ENCODE data around the gene ZIC4. TPM values are rescaled to one million over a fixed set of nuclear protein-coding genes. Genes with fewer than 3 reads are reported as not detected.

The ZIC4 gene
- total RNA-seq, 4 donors from 2014 or later = 0.19 to 0.47 (median 0.39) TPM; not detected in 1

DNA sequence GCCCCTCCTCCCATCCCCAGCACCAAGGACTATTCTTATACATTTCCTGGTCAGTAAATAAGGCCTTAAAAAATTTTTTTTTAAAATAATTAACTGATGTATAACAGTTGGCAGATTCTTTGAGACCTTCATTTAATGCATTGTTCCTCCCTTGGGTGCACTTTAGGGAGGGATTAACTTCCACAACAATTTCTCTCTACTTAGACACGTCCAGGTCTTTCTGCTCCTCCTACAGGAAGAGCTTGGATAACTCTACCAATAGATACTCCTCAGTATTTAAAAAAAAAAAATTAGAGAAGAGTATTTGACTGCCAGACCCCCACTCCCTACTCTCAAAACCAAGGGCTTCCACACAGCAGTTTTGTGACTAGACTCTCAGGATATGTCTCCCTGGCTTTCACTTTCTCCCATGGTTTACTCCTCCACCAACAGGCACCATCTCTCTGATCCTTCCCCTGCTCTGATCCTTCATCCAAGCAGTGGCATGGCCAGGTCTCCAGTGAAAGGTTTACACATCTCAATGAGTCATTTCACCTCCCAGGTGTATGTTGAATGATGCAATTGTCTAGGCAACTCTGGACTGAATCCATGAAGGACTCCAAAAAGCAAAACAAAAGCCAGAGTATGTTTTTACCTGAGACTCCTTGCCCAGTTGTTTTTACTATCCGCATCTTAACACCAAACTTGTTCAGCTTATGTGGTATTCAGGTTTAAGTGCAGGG is 7.4 kb downstream of the ZIC4 start:
- Histone ChIP-seq H3K27ac (no peak overlapping the region), H3K9me3 (no peaks in the 10 kb centered on the region), H3K36me3 (no peaks in the 10 kb centered on the region), H3K4me3 (no peak overlapping the region), H3K27me3 (peaks cover 7 to 16% (median 11%) of the 10 kb centered on the region in 3 donors), H3K4me1 (peaks cover 0 to 7% of the 10 kb centered on the region in 2 donors)
- DNase-seq (no peak), ATAC-seq (no peak)
- in situ Hi-C loops (cut with MboI; ENCODE audit: low sequenced_read_pairs in 4 of 4) = loop anchor here in 2 of 4 donors (25.0 kb wide), 1 partner anchor 213 kb away; no protein-coding TSS in a partner anchor
- intact Hi-C loops (cut with DNase I; ENCODE audit: low total_unique reads) = no loop called here
- no peak for TF ChIP-seq POLR2A (IDR thresholded peaks at IDR 0.05)
- TF ChIP-seq, protein P1, sequence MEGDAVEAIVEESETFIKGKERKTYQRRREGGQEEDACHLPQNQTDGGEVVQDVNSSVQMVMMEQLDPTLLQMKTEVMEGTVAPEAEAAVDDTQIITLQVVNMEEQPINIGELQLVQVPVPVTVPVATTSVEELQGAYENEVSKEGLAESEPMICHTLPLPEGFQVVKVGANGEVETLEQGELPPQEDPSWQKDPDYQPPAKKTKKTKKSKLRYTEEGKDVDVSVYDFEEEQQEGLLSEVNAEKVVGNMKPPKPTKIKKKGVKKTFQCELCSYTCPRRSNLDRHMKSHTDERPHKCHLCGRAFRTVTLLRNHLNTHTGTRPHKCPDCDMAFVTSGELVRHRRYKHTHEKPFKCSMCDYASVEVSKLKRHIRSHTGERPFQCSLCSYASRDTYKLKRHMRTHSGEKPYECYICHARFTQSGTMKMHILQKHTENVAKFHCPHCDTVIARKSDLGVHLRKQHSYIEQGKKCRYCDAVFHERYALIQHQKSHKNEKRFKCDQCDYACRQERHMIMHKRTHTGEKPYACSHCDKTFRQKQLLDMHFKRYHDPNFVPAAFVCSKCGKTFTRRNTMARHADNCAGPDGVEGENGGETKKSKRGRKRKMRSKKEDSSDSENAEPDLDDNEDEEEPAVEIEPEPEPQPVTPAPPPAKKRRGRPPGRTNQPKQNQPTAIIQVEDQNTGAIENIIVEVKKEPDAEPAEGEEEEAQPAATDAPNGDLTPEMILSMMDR (IDR thresholded peaks at IDR 0.05 in 4 of 5, conservative IDR thresholded peaks at IDR 0.05 in 1 of 5) = no peak

DNA sequence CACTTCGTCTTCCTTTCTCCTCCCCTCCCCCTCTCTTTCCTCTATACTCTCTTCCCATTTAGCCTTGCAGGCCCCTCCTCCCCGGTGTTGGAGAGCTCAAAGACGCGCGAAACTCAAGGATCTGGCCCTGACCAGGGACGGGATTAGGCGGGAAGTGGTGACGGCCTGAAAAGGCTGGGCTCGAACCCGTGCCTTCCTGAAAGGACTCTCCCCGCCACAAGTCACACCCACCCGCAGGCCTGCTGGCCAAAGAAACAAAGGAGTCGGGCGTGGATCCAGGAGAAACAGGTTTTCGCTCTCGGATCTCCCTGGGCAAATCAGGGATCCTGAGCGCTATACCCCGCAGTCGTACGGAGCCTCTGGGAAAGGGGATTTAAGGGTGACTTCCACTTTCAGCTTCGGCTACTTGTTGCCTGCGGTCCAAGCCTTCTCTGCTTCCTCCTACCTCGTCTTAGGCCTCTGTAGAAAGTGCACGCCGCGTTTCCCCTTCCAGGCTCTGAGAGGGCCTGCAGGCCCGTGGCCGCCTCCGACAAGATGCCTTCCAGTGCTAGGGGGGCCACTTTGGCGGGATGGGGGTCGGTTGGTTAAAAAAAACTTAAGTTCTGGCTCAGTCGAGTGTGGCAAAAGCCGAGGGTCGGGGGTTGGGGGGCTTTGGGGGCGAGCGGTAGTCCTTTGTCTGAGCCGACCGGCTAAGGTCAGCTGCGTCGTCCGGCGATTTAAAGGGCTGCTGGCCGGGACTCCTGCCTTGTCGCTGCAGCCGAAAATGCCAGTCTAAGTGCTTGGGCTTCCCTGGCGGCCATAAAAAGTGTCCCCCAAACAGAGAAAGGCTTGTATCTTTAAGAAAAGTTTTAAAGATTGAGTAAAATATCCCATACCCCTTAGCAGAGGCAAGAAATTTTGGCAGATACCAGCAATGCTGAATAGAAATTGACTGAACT is 8.2 kb downstream of the ZIC4 start:
- DNase-seq (no peak), ATAC-seq (no peak)
- Histone ChIP-seq H3K27me3 (peaks cover 7 to 22% (median 13%) of the 10 kb centered on the region in 3 donors), H3K4me1 (peaks cover 0 to 10% of the 10 kb centered on the region in 2 donors), H3K9me3 (no peaks in the 10 kb centered on the region), H3K4me3 (no peak overlapping the region), H3K36me3 (no peaks in the 10 kb centered on the region), H3K27ac (no peak overlapping the region)
- intact Hi-C loops (cut with DNase I; ENCODE audit: low total_unique reads) (no loop called here), in situ Hi-C loops (cut with MboI; ENCODE audit: low sequenced_read_pairs in 4 of 4) (loop anchor here in 2 of 4 donors (25.0 kb wide), 1 partner anchor 214 kb away; no protein-coding TSS in a partner anchor)
- no peak for TF ChIP-seq POLR2A (IDR thresholded peaks at IDR 0.05)
- TF ChIP-seq, protein P1 (IDR thresholded peaks at IDR 0.05 in 4 of 5, conservative IDR thresholded peaks at IDR 0.05 in 1 of 5) = no peak

DNA sequence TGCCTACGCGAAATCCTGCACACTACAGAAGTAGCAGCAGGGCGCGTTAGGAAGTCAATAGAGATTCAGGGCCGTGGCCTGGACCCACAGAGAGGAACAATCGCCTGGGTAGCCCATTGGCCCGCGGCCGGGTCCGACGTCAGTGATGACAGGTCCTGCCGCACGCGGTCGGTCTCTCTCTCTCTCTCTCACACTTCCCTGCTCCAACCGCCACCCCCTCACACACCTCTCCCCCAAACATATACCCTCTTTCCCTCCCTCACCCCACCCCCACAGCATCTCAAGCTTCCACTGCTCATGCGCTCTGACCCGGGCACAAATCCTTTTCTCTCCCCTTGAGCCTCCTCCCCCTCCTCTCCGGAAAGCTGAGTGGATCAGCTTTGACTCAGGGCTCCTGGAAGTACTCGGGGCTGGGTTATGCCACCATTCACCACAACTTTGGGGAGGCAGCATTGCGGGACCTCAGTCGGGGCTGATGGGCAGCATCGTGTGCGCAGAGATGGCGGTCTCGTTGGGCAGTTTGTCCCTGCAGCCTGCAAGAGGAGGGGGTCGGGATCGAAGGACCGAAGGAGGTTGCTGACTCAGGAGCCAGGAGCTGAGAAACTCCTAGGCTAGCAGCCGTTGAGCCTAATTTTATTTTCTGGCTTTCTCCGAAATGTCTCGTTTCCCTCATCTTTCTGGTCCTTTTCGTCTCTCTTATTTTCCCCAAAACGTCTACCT is 9.0 kb downstream of the ZIC4 start:
- Histone ChIP-seq H3K9me3 (no peaks in the 10 kb centered on the region), H3K27me3 (peaks cover 11 to 23% (median 13%) of the 10 kb centered on the region in 3 donors), H3K36me3 (no peaks in the 10 kb centered on the region), H3K4me3 (no peak overlapping the region), H3K27ac (no peak overlapping the region), H3K4me1 (peaks cover 0 to 13% of the 10 kb centered on the region in 2 donors)
- ATAC-seq (no peak), DNase-seq (no peak)
- in situ Hi-C loops (cut with MboI; ENCODE audit: low sequenced_read_pairs in 4 of 4) = loop anchor here in 2 of 4 donors (25.0 kb wide), 1 partner anchor 215 kb away; no protein-coding TSS in a partner anchor
- TF ChIP-seq POLR2A (IDR thresholded peaks at IDR 0.05) = no peak
- TF ChIP-seq, protein P1 (IDR thresholded peaks at IDR 0.05 in 4 of 5, conservative IDR thresholded peaks at IDR 0.05 in 1 of 5) = no peak
- intact Hi-C loops (cut with DNase I; ENCODE audit: low total_unique reads) = no loop called here

DNA sequence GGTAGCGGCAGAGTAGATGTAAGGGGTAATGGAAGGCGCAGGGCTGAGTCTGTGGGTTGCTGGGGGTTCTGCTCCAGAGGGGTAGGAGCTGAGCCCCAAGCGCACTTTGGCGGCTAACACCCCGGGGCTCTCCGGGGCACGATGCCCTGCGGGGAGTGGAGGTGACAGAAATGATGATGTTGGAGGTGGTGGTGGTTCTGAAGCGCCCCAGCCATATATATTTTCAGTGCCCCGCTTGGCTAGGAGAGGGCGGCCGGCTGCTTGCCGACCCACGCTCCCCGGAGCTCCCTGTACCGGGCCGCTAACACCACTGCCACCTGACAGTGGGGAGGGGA is 9.7 kb downstream of the ZIC4 start:
- Histone ChIP-seq H3K36me3 (no peaks in the 10 kb centered on the region), H3K4me3 (no peak overlapping the region), H3K4me1 (peaks cover 0 to 17% of the 10 kb centered on the region in 2 donors), H3K27ac (no peak overlapping the region), H3K9me3 (no peaks in the 10 kb centered on the region), H3K27me3 (peaks cover 13 to 25% (median 17%) of the 10 kb centered on the region in 3 donors)
- intact Hi-C loops (cut with DNase I; ENCODE audit: low total_unique reads) = no loop called here
- in situ Hi-C loops (cut with MboI; ENCODE audit: low sequenced_read_pairs in 4 of 4) = loop anchor here in 2 of 4 donors (25.0 kb wide), 1 partner anchor 216 kb away; no protein-coding TSS in a partner anchor
- TF ChIP-seq POLR2A (IDR thresholded peaks at IDR 0.05) = no peak
- TF ChIP-seq, protein P1 (IDR thresholded peaks at IDR 0.05 in 4 of 5, conservative IDR thresholded peaks at IDR 0.05 in 1 of 5) = no peak
- no peak for ATAC-seq
- no peak for DNase-seq
